Transverse colon (tissue), 4 donors: ENCODE measurements around the gene CD33.

ENCODE experiments used
- POLR2AphosphoS5 ChIP-seq, 3 donors: sonication (generic); formaldehyde crosslinking; IDR thresholded peaks; one replicate each; pipeline ENCODE4 v1.6.1; 2016; ENCODE audit warnings: antibody characterized with exemption in 3 of 3
- TF ChIP-seq, protein P1 (sequence below), 5 experiments: fragments of 200-600 bp in 3 of 5; fragments of 450-650 bp in 2 of 5; sonication (generic) in 3 of 5; IDR thresholded peaks; 1 replicate in 2 of 5; 2 replicates in 3 of 5; pipeline ENCODE4 v1.5.1; 2016 to 2017; ENCODE audit warnings: antibody characterized with exemption in 5 of 5, inconsistent platforms in 3 of 5, mild to moderate bottlenecking in 2 of 5, moderate library complexity in 1 of 5

DNA sequence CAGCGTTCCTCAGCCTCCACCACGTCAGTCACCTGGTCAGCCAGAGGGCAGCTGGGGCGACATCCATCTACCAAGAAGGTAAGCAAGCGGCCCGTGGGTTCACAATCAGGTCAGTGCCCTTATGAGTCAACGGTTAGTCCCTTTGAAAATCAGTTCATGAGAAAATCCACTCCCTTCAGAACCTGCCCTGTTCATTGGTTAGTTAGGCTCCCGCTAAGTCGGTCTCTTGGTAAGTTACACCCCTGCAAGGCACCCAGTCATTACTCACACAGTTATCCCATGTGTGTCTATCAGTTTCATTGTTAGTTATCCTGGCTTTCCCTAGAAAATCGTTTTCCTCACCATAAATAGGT, 26.6 kb downstream of the CD33 start:
- TF ChIP-seq, protein P1, sequence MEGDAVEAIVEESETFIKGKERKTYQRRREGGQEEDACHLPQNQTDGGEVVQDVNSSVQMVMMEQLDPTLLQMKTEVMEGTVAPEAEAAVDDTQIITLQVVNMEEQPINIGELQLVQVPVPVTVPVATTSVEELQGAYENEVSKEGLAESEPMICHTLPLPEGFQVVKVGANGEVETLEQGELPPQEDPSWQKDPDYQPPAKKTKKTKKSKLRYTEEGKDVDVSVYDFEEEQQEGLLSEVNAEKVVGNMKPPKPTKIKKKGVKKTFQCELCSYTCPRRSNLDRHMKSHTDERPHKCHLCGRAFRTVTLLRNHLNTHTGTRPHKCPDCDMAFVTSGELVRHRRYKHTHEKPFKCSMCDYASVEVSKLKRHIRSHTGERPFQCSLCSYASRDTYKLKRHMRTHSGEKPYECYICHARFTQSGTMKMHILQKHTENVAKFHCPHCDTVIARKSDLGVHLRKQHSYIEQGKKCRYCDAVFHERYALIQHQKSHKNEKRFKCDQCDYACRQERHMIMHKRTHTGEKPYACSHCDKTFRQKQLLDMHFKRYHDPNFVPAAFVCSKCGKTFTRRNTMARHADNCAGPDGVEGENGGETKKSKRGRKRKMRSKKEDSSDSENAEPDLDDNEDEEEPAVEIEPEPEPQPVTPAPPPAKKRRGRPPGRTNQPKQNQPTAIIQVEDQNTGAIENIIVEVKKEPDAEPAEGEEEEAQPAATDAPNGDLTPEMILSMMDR (IDR thresholded peaks at IDR 0.05) = no peak
- TF ChIP-seq POLR2AphosphoS5 (IDR thresholded peaks at IDR 0.05) = no peak
